H1 (cell line): ENCODE results near the gene MAOA. TPM values are rescaled to one million over a fixed set of nuclear protein-coding genes. Genes with fewer than 3 reads are reported as not detected.

Source experiments
- CTCF ChIA-PET: fragments of 300-600 bp; sonication (Branson Sonifier 250); formaldehyde crosslinking; loops from one replicate; lab custom pipeline; 2021; ENCODE audit not compliant: partially characterized antibody; lab: Charles Lee
- POLR2A ChIA-PET: fragments of 300-600 bp; sonication (Branson Sonifier 250); formaldehyde crosslinking; loops from one replicate; lab custom pipeline; 2021; ENCODE audit warnings: inconsistent platforms; ENCODE audit not compliant: partially characterized antibody; lab: Charles Lee
- DNase-seq, 2 experiments: peaks; one replicate each; pipeline versions ENCODE4 v3.0.0 to v3.0.0-alpha.2; 2010 to 2022; ENCODE audit warnings: low spot score in 2 of 2, low read depth in 1 of 2, mixed read lengths in 1 of 2
- FAIRE-seq: peaks from 2 replicates; lab custom pipeline; 2011; peaks lifted over from hg19 to GRCh38; lab: Jason Lieb, UNC
- H2AFZ ChIP-seq: 2 replicates; pipeline ENCODE4 v1.8.1; 2012; ENCODE audit warnings: low read length, inconsistent platforms
- H2AK5ac ChIP-seq: 2 replicates; pipeline ENCODE4 v1.6.1; 2013; ENCODE audit warnings: low read depth, low read length
- H2BK120ac ChIP-seq: replicated peaks from 2 replicates; pipeline ENCODE3; 2013; ENCODE audit warnings: low read depth, low read length, inconsistent platforms
- H2BK12ac ChIP-seq: 2 replicates; pipeline ENCODE4 v1.6.1; 2013; ENCODE audit warnings: low read depth, low read length
- H2BK15ac ChIP-seq: 2 replicates; pipeline ENCODE4 v1.6.1; 2013; ENCODE audit warnings: low read length
- H2BK20ac ChIP-seq: 2 replicates; pipeline ENCODE4 v1.6.1; 2013; ENCODE audit warnings: low read length
- H2BK5ac ChIP-seq: 2 replicates; pipeline ENCODE4 v1.6.1; 2013; ENCODE audit warnings: low read depth, low read length
- H3K14ac ChIP-seq: 2 replicates; pipeline ENCODE4 v1.6.1; 2013; ENCODE audit warnings: inconsistent platforms; ENCODE audit not compliant: insufficient read length
- H3K18ac ChIP-seq: 2 replicates; pipeline ENCODE4 v1.6.1; 2013; ENCODE audit warnings: low read length; ENCODE audit errors: extremely low read depth
- H3K23ac ChIP-seq: 2 replicates; pipeline ENCODE4 v1.6.1; 2013; ENCODE audit warnings: inconsistent platforms; ENCODE audit not compliant: insufficient read length
- H3K23me2 ChIP-seq: 2 replicates; pipeline ENCODE4 v1.6.1; 2013; ENCODE audit warnings: low read depth, low read length
- H3K27ac ChIP-seq: 2 replicates; pipeline ENCODE4 v1.6.1; 2011; ENCODE audit warnings: low read depth, low read length, inconsistent platforms
- H3K27me3 ChIP-seq, 4 experiments: replicated peaks in 1 of 4; 1 replicate in 1 of 4; 2 replicates in 3 of 4; pipeline versions ENCODE4 v1.6.1 to v1.8.1; 2011 to 2013; ENCODE audit warnings: low read length in 3 of 4, mild to moderate bottlenecking in 3 of 4, inconsistent platforms in 2 of 4, mixed read lengths in 2 of 4, moderate library complexity in 1 of 4; ENCODE audit not compliant: control insufficient read depth in 3 of 4, insufficient read depth in 3 of 4; ENCODE audit errors: extremely low read depth in 1 of 4
- H3K36me3 ChIP-seq, 4 experiments: 2 replicates each; pipeline versions ENCODE4 v1.6.1 to v1.8.1; 2011 to 2013; ENCODE audit warnings: mild to moderate bottlenecking in 4 of 4, low read length in 3 of 4, moderate library complexity in 2 of 4, control low read depth in 1 of 4, inconsistent platforms in 1 of 4; ENCODE audit not compliant: insufficient read depth in 4 of 4, control insufficient read depth in 2 of 4
- H3K4ac ChIP-seq: replicated peaks from 2 replicates; pipeline ENCODE3; 2013; ENCODE audit warnings: low read length, low read depth, mixed read lengths, inconsistent platforms; ENCODE audit not compliant: insufficient read length
- H3K4me1 ChIP-seq, 4 experiments: replicated peaks in 1 of 4; 1 replicate in 1 of 4; 2 replicates in 3 of 4; pipeline versions ENCODE4 v1.6.1 to v1.8.1; 2011 to 2013; ENCODE audit warnings: low read length in 3 of 4, inconsistent platforms in 2 of 4, mixed read lengths in 1 of 4; ENCODE audit not compliant: insufficient read depth in 4 of 4, control insufficient read depth in 3 of 4
- H3K4me2 ChIP-seq, 2 experiments: 2 replicates each; pipeline versions ENCODE4 v1.6.1 to v1.8.1; 2011 to 2013; ENCODE audit warnings: low read depth in 2 of 2, low read length in 2 of 2, control low read depth in 1 of 2, inconsistent platforms in 1 of 2, mild to moderate bottlenecking in 1 of 2; ENCODE audit not compliant: insufficient read depth in 1 of 2
- H3K4me3 ChIP-seq, 4 experiments: fragments of 200-600, 300-600 bp in 1 of 4; sonication (generic), shearing (Covaris generic), sonication (Bioruptor Twin) in 1 of 4; 2 replicates each; pipeline versions ENCODE4 v1.5.1 to v1.8.1; 2011 to 2016; ENCODE audit warnings: low read length in 4 of 4, low read depth in 3 of 4, control low read depth in 2 of 4, inconsistent platforms in 2 of 4, mild to moderate bottlenecking in 2 of 4, mixed read lengths in 1 of 4, moderate library complexity in 1 of 4; ENCODE audit not compliant: insufficient read depth in 2 of 4; ENCODE audit errors: extremely low read depth in 1 of 4
- H3K56ac ChIP-seq: replicated peaks from 2 replicates; pipeline ENCODE3; 2013; ENCODE audit warnings: low read depth, mild to moderate bottlenecking, mixed read lengths, low read length, inconsistent platforms; ENCODE audit not compliant: insufficient read length
- H3K79me1 ChIP-seq: 2 replicates; pipeline ENCODE4 v1.6.1; 2013; ENCODE audit warnings: low read depth, low read length, control low read depth
- H3K79me2 ChIP-seq, 2 experiments: 2 replicates each; pipeline versions ENCODE4 v1.6.1 to v1.8.1; 2012 to 2013; ENCODE audit warnings: low read length in 2 of 2, mild to moderate bottlenecking in 2 of 2, inconsistent platforms in 1 of 2; ENCODE audit not compliant: insufficient read depth in 2 of 2, control insufficient read depth in 1 of 2
- H3K9ac ChIP-seq, 4 experiments: replicated peaks in 1 of 4; 1 replicate in 1 of 4; 2 replicates in 3 of 4; pipeline versions ENCODE4 v1.6.1 to v1.8.1; 2011 to 2013; ENCODE audit warnings: low read depth in 3 of 4, low read length in 3 of 4, control low read depth in 2 of 4, mild to moderate bottlenecking in 2 of 4, moderate library complexity in 2 of 4, inconsistent platforms in 1 of 4; ENCODE audit errors: extremely low read depth in 1 of 4
- H3K9me3 ChIP-seq, 2 experiments: 2 replicates each; pipeline versions ENCODE4 v1.6.1 to v1.8.1; 2012 to 2013; ENCODE audit warnings: mild to moderate bottlenecking in 2 of 2, moderate library complexity in 2 of 2, control low read depth in 1 of 2, inconsistent platforms in 1 of 2, low read depth in 1 of 2, low read length in 1 of 2, mixed read lengths in 1 of 2; ENCODE audit not compliant: insufficient read depth in 2 of 2
- H4K20me1 ChIP-seq, 2 experiments: replicated peaks in 1 of 2; 2 replicates each; pipeline versions ENCODE3 to v1.8.1; 2011 to 2013; ENCODE audit warnings: inconsistent platforms in 2 of 2, low read length in 2 of 2, mild to moderate bottlenecking in 1 of 2; ENCODE audit not compliant: insufficient read depth in 2 of 2, control insufficient read depth in 1 of 2
- H4K5ac ChIP-seq: 2 replicates; pipeline ENCODE4 v1.6.1; 2013; ENCODE audit warnings: low read length, low read depth, mixed read lengths, inconsistent platforms; ENCODE audit not compliant: insufficient read length
- H4K8ac ChIP-seq: 2 replicates; pipeline ENCODE4 v1.8.0; 2013; ENCODE audit warnings: mild to moderate bottlenecking, moderate library complexity, low read length, inconsistent platforms; ENCODE audit not compliant: insufficient read depth; ENCODE audit errors: extremely low read depth
- H4K91ac ChIP-seq: replicated peaks from 2 replicates; pipeline ENCODE3; 2013; ENCODE audit warnings: low read length, mixed read lengths, inconsistent platforms; ENCODE audit not compliant: insufficient read length
- GABPA ChIP-seq: IDR thresholded peaks from 2 replicates; pipeline ENCODE4 v1.6.1; 2011; ENCODE audit warnings: mild to moderate bottlenecking, low read length, moderate library complexity, borderline replicate concordance; ENCODE audit not compliant: insufficient read depth
- PHF8 ChIP-seq: fragments of 200-600 bp; sonication (generic); conservative IDR thresholded peaks from 2 replicates; pipeline ENCODE4 v1.7.1; 2012; ENCODE audit warnings: low read depth, mild to moderate bottlenecking, inconsistent platforms, low read length, moderate library complexity
- RXRA ChIP-seq: IDR thresholded peaks from 2 replicates; pipeline ENCODE4 v1.6.1; 2011; ENCODE audit warnings: low read depth, mild to moderate bottlenecking, low read length, moderate library complexity; ENCODE audit not compliant: insufficient read depth
- WGBS, 2 experiments: shearing (Covaris generic) in 1 of 2; methylation state at CpG; one replicate each; pipeline versions ENCODE4 v1.1.6 to v1.1.7; 2013 to 2015; ENCODE audit warnings: low lambda C conversion rate in 2 of 2, mixed read lengths in 2 of 2, inconsistent platforms in 1 of 2, low coverage in 1 of 2, missing lambda C conversion rate in 1 of 2; ENCODE audit not compliant: insufficient replicate concordance in 2 of 2, insufficient coverage in 1 of 2, insufficient read length in 1 of 2; ENCODE audit errors: extremely low coverage in 1 of 2, missing lambda C conversion rate in 1 of 2; 5-methylcytosine and 5-hydroxymethylcytosine counted together
- polyA plus RNA-seq, 7 experiments: library from polyadenylated mRNA; depleted of rRNA in 3 of 7; stranded (reverse) in 5 of 7; unstranded in 2 of 7; fragments of >200 nt in 5 of 7; fragments of 200-250 nt in 2 of 7; gene quantifications; 1 replicate in 5 of 7; 2 replicates in 1 of 7; 4 replicates in 1 of 7; pipeline versions ENCODE4 v1.2.1 to v1.2.3, GENCODE V29; 2011 to 2013; ENCODE audit warnings: missing spikeins in 2 of 7, mixed read lengths in 2 of 7
- total RNA-seq: library from RNA; stranded (reverse); fragmentation: NEBNext Ultra II Directional; extraction: Animal tissue kit (Norgen Biotek cat#: 25700); gene quantifications from 2 replicates; pipeline ENCODE4 v1.2.1, GENCODE V29; 2021

The MAOA gene
- total and polyA plus RNA-seq, 2 of the 8 experiments (the other 6 are each of a cell fraction or from before 2014, with no cell fraction given): 2.6 to 8.2 TPM

DNA sequence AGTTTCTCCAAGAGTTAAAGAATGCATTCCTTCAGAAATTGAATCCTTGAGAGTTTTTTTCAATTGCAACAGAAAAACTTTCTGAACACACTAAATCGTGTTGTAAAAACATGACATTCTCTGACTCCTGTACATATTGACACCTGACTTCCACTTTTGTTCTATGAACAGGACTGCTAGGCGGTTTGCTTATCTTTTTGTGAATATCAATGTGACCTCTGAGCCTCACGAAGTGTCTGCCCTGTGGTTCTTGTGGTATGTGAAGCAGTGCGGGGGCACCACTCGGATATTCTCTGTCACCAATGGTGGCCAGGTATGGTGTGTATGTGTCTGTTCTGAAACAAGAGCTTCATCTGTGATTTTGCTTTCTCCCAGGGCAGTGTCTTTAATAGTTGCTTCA lies 71.9 kb downstream of the MAOA start:
- Histone ChIP-seq H4K20me1 (no peaks in the 10 kb centered on the region), H2AFZ (no peak overlapping the region), H3K23ac (no peak overlapping the region), H2BK12ac (no peak overlapping the region), H3K23me2 (no peaks in the 10 kb centered on the region), H3K4me3 (no peak overlapping the region), H3K4me1 (no peaks in the 10 kb centered on the region), H2BK15ac (no peak overlapping the region), H2BK120ac (no peak overlapping the region), H3K4ac (no peak overlapping the region), H2BK5ac (no peak overlapping the region), H3K36me3 (no peaks in the 10 kb centered on the region), H2BK20ac (no peak overlapping the region), H4K5ac (no peak overlapping the region), H3K9me3 (no peaks in the 10 kb centered on the region), H3K27ac (no peak overlapping the region), H3K27me3 (no peaks in the 10 kb centered on the region), H2AK5ac (no peak overlapping the region), H3K79me2 (no peaks in the 10 kb centered on the region), H4K91ac (no peak overlapping the region), H3K18ac (no peak overlapping the region), H3K79me1 (no peaks in the 10 kb centered on the region), H4K8ac (no peak overlapping the region), H3K14ac (no peak overlapping the region), H3K4me2 (no peak overlapping the region), H3K9ac (no peak overlapping the region), H3K56ac (no peak overlapping the region)
- no peak for TF ChIP-seq GABPA
- no peak for TF ChIP-seq RXRA
- TF ChIP-seq PHF8: no peak
- no peak for DNase-seq
- POLR2A ChIA-PET: no interaction called here
- WGBS, 2 experiments: 84% methylated on average over 5 of the region's 5 CpGs; no CpG with 5 or more reads in 1 of the 2 experiments
- FAIRE-seq: no peak
- CTCF ChIA-PET: no interaction called here
